Tibial nerve (tissue), 4 donors: Measurements from ENCODE around the gene LRP8.

Experiments used
- CTCF ChIP-seq, 5 experiments: fragments of 200-600 bp in 3 of 5; fragments of 450-650 bp in 2 of 5; sonication (generic) in 3 of 5; IDR thresholded peaks; one replicate each; pipeline ENCODE4 v1.5.1; 2016 to 2019; ENCODE audit warnings: antibody characterized with exemption in 5 of 5, mild to moderate bottlenecking in 3 of 5, moderate library complexity in 2 of 5
- EP300 ChIP-seq, 2 donors: sonication (generic); formaldehyde crosslinking; IDR thresholded peaks; one replicate each; pipeline ENCODE4 v1.6.1; 2017; ENCODE audit warnings: antibody characterized with exemption in 2 of 2, mild to moderate bottlenecking in 1 of 2
- POLR2A ChIP-seq, 2 donors: fragments of 450-650 bp; IDR thresholded peaks; one replicate each; pipeline ENCODE4 v1.6.1; 2017; ENCODE audit warnings: antibody characterized with exemption in 2 of 2, mild to moderate bottlenecking in 2 of 2, moderate library complexity in 2 of 2

GRCh38 chr1:53285546-53285945 is 42.3 kb downstream of the LRP8 start:
- TF ChIP-seq CTCF (IDR thresholded peaks at IDR 0.05) (no peak), EP300 (IDR thresholded peaks at IDR 0.05) (no peak), POLR2A (IDR thresholded peaks at IDR 0.05) (no peak)
